Measurements from ENCODE around the gene MLH3.

The MLH3 gene

GRCh38 chr14:75040507-75040906 lies 10.8 kb downstream of the MLH3 start:
- H3K9me3 ChIP-seq (ENCODE audit: insufficient read depth, low read depth, low read length): no peaks in the 10 kb centered on the region
- no peak for TF ChIP-seq EZH2phosphoT487 (IDR thresholded peaks at IDR 0.05; ENCODE audit: borderline replicate concordance)
- TF ChIP-seq CTCF (conservative IDR thresholded peaks at IDR 0.05; ENCODE audit: low read length): no peak
- no peak overlapping the region for H3K9ac ChIP-seq (ENCODE audit: low read depth, low read length, poor library complexity, severe bottlenecking)
- H3K4me1 ChIP-seq (ENCODE audit: insufficient read depth, low read length, poor library complexity, severe bottlenecking): peaks cover 11% of the 10 kb centered on the region
- H3K4me2 ChIP-seq (ENCODE audit: low read depth, low read length, poor library complexity, severe bottlenecking): no peak overlapping the region
- H3F3A ChIP-seq (ENCODE audit: low read depth): no peaks in the 10 kb centered on the region
- no peaks in the 10 kb centered on the region for H3K27me3 ChIP-seq (ENCODE audit: insufficient read depth, low read length, poor library complexity, severe bottlenecking)
- no peaks in the 10 kb centered on the region for H3K79me2 ChIP-seq (ENCODE audit: insufficient read depth, low read length)
- no peaks in the 10 kb centered on the region for H3K9me2 ChIP-seq (replicated peaks; ENCODE audit: low read depth, low read length)
- no peaks in the 10 kb centered on the region for H4K20me1 ChIP-seq (ENCODE audit: insufficient read depth, low read length, poor library complexity, severe bottlenecking)
- no peak overlapping the region for H3K4me3 ChIP-seq (ENCODE audit: low read length, poor library complexity, severe bottlenecking)
- H3K36me3 ChIP-seq (ENCODE audit: insufficient read depth, low read length): no peaks in the 10 kb centered on the region
- H2AFZ ChIP-seq (ENCODE audit: low read length): no peak overlapping the region

DNA sequence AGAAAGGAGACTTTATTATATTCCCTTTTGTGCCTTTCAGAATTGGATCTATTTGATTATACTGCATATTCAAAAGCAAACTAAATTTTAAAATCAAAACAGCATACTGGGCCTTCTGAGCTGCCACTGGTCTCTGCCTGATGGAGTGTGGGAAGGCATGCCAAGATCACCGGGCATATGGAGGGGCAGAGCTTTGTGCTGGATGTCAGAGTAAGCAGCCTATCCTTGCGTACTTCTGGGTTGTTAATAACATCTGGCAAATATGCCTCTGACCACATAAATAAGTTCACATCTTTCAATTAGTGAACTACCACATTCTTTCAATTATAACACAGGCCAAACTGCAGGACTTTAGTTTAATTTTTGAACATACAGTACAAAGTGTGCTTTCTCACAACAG lies 18.3 kb downstream of the MLH3 start:
- no peaks in the 10 kb centered on the region for H3K9me2 ChIP-seq (replicated peaks; ENCODE audit: low read depth, low read length)
- H3K4me1 ChIP-seq (ENCODE audit: insufficient read depth, low read length, poor library complexity, severe bottlenecking): no peaks in the 10 kb centered on the region
- no peaks in the 10 kb centered on the region for H4K20me1 ChIP-seq (ENCODE audit: insufficient read depth, low read length, poor library complexity, severe bottlenecking)
- no peaks in the 10 kb centered on the region for H3K36me3 ChIP-seq (ENCODE audit: insufficient read depth, low read length)
- no peaks in the 10 kb centered on the region for H3K79me2 ChIP-seq (ENCODE audit: insufficient read depth, low read length)
- TF ChIP-seq EZH2phosphoT487 (IDR thresholded peaks at IDR 0.05; ENCODE audit: borderline replicate concordance) (no peak), CTCF (conservative IDR thresholded peaks at IDR 0.05; ENCODE audit: low read length) (no peak)
- H3K4me3 ChIP-seq (ENCODE audit: low read length, poor library complexity, severe bottlenecking): no peak overlapping the region
- no peaks in the 10 kb centered on the region for H3K9me3 ChIP-seq (ENCODE audit: insufficient read depth, low read depth, low read length)
- H2AFZ ChIP-seq (ENCODE audit: low read length): no peak overlapping the region
- H3K4me2 ChIP-seq (ENCODE audit: low read depth, low read length, poor library complexity, severe bottlenecking): no peak overlapping the region
- H3K9ac ChIP-seq (ENCODE audit: low read depth, low read length, poor library complexity, severe bottlenecking): no peak overlapping the region
- H3F3A ChIP-seq (ENCODE audit: low read depth): no peaks in the 10 kb centered on the region
- H3K27me3 ChIP-seq (ENCODE audit: insufficient read depth, low read length, poor library complexity, severe bottlenecking): no peaks in the 10 kb centered on the region

- Histone ChIP-seq H3K4me1 (ENCODE audit: insufficient read depth, low read length, poor library complexity, severe bottlenecking) (no peaks in the 10 kb centered on the region), H3F3A (ENCODE audit: low read depth) (no peaks in the 10 kb centered on the region), H3K4me2 (ENCODE audit: low read depth, low read length, poor library complexity, severe bottlenecking) (no peak overlapping the region), H3K9ac (ENCODE audit: low read depth, low read length, poor library complexity, severe bottlenecking) (no peak overlapping the region), H3K79me2 (ENCODE audit: insufficient read depth, low read length) (no peaks in the 10 kb centered on the region), H3K9me3 (ENCODE audit: insufficient read depth, low read depth, low read length) (no peaks in the 10 kb centered on the region), H3K36me3 (ENCODE audit: insufficient read depth, low read length) (no peaks in the 10 kb centered on the region), H3K4me3 (ENCODE audit: low read length, poor library complexity, severe bottlenecking) (no peak overlapping the region), H3K27me3 (ENCODE audit: insufficient read depth, low read length, poor library complexity, severe bottlenecking) (no peaks in the 10 kb centered on the region), H4K20me1 (ENCODE audit: insufficient read depth, low read length, poor library complexity, severe bottlenecking) (no peaks in the 10 kb centered on the region), H2AFZ (ENCODE audit: low read length) (no peak overlapping the region), H3K9me2 (replicated peaks; ENCODE audit: low read depth, low read length) (no peaks in the 10 kb centered on the region)
- TF ChIP-seq CTCF (conservative IDR thresholded peaks at IDR 0.05; ENCODE audit: low read length): no peak
- no peak for TF ChIP-seq EZH2phosphoT487 (IDR thresholded peaks at IDR 0.05; ENCODE audit: borderline replicate concordance)
Measured at GRCh38 chr14:75030147-75030546, 21.1 kb downstream of the MLH3 start.

Measured in Loucy (cell line).